SKM-1 (cell line): ENCODE measurements around the gene EPC2.

Source experiments
- DNase-seq: peaks from one replicate; lab custom pipeline; 2025; ENCODE audit not compliant: unreplicated experiment; lab: John Stamatoyannopoulos, UW

The EPC2 gene

GRCh38 chr2:148802448-148803220, 158.1 kb downstream of the EPC2 start:
- no peak for DNase-seq

GRCh38 chr2:148810081-148810480, 165.5 kb downstream of the EPC2 start:
- DNase-seq = no peak

GRCh38 chr2:148812306-148812705, 167.8 kb downstream of the EPC2 start:
- no peak for DNase-seq

GRCh38 chr2:148813603-148814065, 169.1 kb downstream of the EPC2 start:
- no peak for DNase-seq

GRCh38 chr2:148814143-148814859, 169.8 kb downstream of the EPC2 start:
- no peak for DNase-seq

- no peak for DNase-seq
These were observed 170.4 kb downstream of the EPC2 start for GRCh38 chr2:148814860-148815419.

DNA sequence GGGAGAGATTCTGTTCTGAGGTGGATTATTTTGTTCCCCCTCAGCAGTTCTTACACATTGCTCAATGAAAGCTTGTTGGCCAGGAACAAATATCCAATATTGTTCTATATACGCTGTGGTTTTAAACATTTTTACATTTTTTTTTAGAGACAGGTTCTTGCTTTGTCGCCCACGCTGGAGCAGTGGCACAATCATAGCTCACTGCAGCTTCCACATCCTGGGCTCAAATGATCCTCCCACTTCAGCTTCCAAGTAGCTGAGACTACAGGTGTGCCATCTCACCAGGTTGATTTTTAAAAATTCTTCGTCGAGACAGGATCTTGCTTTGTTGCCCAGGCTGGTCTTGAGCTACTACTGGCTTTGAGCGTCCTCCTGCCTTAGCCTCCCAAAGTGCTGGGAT, 171.6 kb downstream of the EPC2 start:
- no peak for DNase-seq

DNA sequence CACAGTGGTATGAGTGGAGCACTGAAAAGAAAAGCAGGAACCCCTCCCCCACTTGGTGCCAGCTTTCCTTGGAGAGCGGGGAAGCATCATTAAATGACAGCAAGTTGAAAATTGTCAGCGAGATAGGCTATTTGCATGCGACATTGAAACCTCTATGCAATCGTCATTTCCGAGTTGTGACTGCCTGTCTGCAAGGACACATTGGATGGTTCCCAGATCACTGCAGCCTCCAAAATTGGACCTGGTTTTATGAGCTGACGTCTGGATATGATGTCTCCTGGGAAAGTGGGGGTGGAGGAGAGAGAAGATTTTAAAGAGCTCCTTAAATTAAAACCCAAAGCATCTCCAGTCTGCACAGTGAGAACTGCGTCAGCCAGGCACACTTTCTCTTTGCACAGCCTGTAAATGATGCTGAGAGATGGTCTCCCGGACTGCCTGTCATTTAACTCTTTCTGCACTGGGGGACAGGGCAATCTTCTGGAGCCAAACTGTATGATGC, 172.7 kb downstream of the EPC2 start:
- no peak for DNase-seq

- DNase-seq = no peak
These were observed 174.6 kb downstream of the EPC2 start for GRCh38 chr2:148819019-148819585.

DNA sequence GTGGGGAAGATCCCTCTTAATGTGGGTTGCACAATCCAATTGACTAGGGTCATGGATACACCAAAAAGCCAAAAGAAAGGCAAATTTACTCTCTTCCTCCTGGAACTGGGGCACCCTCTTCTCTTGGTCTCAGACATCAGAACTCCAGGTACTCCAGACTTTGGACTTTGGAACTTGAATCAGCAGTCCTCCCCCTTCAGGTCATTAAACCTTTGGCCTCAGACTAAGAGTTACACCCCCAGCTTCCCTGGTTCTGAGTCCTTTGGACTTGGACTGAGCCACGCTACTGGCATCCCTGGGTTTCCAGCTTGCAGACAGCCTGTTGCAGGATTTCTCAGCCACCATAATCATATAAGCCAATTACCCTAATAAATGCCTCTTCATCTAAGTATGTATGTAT, 179.6 kb downstream of the EPC2 start:
- no peak for DNase-seq

GRCh38 chr2:148826791-148827190, 182.2 kb downstream of the EPC2 start:
- DNase-seq = no peak

DNA sequence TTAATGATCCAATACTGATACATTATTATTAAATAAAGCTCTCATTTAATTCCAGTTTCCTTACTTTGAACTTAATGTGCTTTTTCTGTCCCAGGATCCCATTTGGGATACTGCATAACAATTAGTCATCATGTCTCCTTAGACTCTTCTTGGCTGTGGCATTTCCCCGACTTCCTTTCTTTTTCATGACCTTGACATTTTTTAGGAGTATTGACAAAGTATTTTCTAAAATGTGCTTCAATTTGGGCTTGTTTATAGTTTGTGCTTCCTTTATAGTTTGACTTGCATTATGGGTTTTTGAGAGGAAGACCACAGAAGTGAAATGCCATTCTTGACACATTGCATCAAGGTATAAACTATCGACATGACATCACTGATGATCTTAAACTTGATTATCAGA, 184.4 kb downstream of the EPC2 start:
- no peak for DNase-seq

- no peak for DNase-seq
These were observed 185.1 kb downstream of the EPC2 start for GRCh38 chr2:148829618-148830017.

GRCh38 chr2:148832637-148833036, 188.1 kb downstream of the EPC2 start:
- no peak for DNase-seq
